NCI-H2227 treated with DMSO at 0.1 percent for 48 hours (cell line): ENCODE data around the gene WIZ.
"Not testable (repeated sequence)": the region's sequence is repeated elsewhere in the genome, so short reads cannot be mapped to it uniquely, and the experiment has no call there.

Source experiments
- DNase-seq: peaks from one replicate; lab custom pipeline; 2025; lab: John Stamatoyannopoulos, UW

Gene WIZ, protein sequence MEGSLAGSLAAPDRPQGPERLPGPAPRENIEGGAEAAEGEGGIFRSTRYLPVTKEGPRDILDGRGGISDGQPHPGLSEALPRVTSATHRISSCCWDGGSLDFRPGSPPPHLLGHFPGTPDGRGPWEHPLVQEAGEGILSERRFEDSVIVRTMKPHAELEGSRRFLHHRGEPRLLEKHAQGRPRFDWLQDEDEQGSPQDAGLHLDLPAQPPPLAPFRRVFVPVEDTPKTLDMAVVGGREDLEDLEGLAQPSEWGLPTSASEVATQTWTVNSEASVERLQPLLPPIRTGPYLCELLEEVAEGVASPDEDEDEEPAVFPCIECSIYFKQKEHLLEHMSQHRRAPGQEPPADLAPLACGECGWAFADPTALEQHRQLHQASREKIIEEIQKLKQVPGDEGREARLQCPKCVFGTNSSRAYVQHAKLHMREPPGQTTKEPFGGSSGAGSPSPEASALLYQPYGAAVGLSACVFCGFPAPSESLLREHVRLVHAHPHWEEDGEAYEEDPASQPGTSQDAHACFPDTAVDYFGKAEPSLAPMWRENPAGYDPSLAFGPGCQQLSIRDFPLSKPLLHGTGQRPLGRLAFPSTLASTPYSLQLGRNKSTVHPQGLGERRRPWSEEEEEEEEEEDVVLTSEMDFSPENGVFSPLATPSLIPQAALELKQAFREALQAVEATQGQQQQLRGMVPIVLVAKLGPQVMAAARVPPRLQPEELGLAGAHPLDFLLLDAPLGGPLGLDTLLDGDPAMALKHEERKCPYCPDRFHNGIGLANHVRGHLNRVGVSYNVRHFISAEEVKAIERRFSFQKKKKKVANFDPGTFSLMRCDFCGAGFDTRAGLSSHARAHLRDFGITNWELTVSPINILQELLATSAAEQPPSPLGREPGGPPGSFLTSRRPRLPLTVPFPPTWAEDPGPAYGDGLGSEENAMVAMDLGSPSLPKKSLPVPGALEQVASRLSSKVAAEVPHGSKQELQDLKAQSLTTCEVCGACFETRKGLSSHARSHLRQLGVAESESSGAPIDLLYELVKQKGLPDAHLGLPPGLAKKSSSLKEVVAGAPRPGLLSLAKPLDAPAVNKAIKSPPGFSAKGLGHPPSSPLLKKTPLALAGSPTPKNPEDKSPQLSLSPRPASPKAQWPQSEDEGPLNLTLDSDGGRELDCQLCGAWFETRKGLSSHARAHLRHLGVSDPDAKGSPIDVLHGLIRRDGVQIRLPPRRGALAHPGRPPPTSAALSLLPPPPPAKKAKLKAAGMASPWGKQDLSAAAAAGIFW (N-terminal part only)

DNA sequence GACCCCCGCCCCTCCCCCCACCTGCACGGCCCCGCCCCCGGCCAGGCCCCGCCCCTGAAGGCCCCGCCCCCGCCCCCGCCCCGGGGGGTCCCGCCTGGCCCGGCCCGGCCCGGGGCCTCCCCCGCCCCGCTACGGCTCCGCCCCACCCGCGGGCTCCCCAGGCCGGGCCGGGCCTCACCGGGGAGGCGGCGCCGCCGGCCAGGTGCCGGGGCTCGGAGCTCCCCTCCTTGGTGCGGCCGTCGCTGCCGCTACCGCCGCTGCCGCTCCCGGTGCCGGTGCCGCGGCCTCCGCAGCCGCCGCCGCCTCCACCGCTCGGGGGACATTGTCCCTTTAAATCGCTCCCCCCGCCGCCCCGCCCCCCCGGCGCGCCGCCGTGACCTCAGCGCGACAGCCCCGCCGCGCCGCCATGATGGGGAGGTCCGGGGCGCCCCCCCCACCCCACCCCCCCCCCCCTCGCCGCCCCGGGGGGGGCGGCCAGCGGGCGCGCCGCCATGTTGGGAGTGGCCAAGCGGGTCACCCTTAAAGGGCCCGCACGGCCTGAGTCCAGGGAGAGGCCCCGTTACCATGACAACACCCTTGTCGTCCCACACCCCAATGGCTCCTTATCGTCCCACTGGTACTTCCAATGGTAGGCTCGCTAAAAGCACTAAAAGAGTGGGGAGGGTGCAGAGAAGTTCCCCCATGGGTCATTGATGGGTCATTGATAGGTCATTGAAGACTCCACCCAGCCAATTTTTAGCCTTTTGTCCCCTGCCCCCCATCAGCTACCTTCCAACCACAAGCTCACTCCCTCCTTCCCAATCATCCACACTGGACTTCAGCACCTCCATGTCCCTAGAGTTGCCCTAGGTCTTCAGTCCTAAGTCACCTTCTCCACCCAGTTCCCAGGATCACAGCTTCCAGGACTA is at the start of gene WIZ:
Gene WIZ, minus strand, starts transcription at position 337 of the 908 bp plus-strand sequence. CDS start 1,649 bp downstream, outside the sequence.
- DNase-seq: peak; percentile 14

DNA sequence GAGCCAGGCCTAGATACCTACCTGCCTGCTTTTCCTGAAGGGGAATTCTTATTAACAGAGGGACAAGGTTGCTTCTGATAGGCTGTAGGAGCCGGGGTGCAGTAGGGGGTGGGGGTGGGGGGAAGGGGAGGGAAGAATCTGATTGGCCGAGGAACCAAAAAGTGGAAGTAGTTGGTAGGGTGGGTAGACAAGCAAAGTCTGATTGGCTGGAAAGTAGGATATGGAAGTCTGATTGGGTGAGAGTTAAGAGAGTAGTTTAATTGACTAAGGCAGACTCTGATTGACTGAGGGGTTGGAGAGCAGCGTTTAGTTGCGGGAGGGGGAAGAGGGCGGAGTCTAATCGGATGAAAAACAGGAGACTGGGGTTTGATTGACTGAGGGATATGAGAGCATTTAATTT is 49.2 kb upstream of the WIZ start:
- DNase-seq: no peak

DNA sequence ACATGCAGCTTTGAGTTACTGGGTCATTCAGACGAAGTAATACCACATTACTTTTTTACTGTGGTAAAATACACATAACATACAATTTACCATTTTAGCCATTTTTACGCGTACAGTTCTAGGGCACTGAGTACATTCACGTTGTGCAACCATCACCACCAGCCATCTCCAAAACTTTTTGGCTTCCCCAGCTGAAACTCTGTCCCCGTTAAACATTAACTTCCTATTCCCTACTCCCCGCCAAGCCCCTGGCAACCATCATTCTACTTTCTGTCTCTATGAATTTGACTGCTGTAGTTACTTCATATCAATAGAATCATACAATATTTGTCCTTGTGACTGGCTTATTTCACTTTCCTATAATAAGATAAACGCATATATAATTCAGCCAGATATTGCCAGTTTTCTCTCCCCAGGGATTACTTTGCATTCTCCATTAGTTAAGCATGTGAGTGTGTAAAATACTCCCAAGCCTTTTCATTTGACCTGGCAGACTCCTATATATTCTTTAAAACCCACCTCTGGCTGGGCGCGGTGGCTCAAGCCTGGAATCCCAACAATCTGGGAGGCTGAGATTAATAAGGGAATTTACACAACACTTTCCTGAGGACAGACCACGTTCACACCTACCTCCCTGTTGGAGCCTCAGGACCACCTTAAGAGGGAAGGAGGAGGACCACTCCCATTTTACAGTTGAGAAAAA is 48.6 kb upstream of the WIZ start:
- DNase-seq: no peak

DNA sequence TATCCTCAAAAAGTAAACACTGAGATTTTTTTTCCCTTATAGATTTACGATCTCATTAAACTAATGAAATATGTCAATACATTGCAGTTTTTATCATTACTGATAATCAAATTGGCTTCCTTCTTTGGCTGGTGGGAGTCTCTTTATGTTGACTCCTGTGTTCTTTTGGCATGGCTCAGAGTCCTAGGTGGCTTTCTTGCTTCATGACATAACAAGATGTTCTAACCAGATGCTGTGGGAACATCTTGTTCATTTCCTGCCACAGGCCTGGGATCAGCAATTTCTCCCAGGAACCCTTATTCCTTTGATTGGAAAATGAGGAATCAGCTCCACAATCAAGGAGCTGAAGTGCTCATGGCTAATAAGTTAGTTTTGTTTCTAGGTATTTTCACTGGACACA is 45.4 kb upstream of the WIZ start:
- DNase-seq: no peak

DNA sequence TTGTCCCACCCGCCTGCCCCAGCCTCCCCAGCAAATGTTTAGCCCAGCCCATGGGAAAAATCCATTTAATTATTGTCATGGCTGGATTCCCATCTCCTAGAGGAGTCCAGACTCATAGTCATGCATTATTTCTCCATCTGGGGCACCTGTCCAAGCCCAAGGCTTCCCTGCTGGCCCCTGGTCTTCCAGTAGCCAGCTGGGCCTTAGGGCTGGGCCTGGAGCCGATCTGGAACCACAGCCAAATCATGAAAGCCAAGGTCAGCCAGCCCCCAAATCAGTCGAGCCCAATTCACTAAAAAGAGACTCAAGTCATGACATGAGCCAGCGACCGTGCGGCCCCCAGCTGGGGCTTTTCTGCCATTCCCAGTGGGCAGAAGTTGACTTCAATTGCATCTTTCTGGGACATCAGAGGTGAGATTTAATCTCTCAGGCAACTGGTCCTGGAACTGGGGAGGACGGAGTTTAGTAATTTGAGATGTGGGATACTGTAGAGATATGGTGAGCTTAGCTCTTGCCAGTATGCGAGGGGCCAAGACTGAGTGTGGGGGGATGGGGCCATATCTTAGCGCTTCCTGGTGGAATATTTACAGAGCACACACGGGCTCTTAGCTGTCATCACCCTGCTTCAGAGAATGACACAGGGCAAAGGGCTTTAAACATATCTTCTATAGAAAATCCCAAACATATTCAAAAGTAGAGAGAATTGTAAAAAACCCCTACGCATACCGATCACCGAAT is 38.9 kb upstream of the WIZ start:
- DNase-seq: no peak

DNA sequence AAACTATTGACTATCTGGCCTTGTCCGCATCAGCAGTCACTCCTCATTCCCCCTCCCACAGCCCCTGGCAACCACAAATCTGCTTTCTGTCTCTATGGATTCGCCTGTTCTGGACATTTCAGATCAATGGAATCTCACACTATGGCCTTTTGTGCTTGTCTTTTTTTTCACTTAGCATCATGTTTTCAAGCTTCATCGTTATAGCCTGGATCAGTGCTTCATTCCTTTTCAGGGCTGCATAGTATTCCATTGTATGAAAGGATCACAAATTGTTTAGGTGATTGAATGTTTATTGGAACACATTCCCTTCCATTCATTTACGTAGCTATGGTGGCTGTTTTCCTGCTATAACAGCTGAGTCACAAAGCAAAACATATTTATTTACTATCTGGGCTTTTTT is 37.3 kb upstream of the WIZ start:
- no peak for DNase-seq

DNA sequence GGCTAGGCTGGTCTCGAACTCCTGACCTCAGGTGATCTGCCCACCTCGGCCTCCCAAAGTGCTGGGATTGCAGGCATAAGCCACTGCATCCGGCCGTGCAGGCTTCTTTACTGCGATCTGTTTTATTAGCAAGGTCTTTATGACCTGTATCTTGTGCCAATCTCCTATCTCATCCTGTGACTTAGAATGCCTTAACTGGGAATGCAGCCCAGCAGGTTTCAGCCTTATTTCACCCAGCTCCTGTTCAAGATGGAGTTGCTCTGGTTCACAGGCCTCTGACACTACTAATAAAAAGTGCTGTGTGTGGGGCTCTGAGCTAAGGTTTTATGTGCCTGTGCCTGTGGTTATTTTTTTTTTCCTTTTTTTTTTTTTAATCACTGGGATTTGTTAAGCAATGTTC is 36.0 kb upstream of the WIZ start:
- not testable (repeated sequence) for DNase-seq

DNA sequence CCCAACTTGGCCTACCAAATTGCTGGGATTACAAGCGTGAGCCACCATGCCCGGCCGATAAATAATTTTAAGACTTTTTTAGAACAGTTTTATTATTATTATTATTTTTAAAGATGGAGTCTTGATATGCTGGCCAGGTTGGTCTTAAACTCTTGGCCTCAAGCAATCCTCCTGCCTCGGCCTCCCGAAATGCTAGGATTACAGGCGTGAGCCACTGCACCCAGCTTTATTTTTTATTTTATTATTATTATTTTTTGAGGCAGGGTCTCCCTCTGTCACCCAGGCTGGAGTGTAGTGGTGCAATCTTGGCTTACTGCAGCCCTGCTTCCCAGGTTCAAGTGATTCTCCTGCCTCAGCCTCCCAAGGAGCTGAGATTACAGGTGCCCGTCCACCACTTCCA is 31.2 kb upstream of the WIZ start:
- not testable (repeated sequence) for DNase-seq

DNA sequence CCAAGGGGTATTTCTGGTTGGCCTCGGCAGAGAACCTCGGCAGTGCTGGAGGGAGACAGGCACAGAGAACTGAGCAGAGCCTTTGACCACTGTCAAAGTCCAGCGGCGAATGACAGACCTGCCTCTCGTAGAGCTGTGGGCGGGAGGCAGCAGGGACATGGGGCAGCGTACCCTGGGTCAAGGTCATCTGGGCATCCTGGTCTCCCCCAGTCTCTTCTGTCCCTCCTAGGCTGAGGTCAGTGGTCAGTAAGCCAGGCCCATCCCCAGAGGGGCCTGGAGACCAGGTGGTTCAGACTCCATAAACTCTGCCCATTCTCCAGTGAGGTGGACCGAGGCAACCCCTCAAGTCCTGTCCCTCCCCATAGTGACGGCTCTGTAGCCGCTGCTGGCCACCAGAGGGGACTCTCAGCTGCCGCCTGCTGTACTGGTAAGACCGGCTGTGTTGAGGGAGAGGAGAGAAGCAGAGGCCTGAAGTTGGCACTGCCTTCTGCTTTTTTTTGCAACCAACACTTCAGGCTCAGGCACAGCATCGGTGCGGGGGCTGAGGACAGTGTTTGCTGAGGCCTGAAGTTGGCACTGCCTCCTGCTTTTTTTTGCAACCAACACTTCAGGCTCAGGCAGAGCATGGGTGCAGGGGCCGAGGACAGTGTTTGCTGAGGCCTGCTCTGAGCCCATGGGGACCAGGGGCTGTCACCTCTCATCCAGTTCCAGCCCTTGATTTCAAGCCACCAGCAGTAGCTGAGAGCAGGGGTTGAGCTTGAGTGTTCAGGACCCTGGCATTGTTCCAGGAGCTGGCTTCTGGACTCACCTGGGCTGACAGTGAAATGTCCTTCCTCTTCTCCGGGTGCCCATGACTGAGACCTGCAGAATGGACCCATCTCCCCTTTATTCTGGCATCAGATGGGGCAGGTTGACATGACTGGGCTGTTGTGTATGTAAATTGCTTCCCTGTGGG is 29.9 kb upstream of the WIZ start, which contains the start of gene PGLYRP2:
Gene PGLYRP2, minus strand, starts transcription at position 111 of the 955 bp plus-strand sequence. CDS start 130 bp downstream, outside the sequence.
- no peak for DNase-seq

DNA sequence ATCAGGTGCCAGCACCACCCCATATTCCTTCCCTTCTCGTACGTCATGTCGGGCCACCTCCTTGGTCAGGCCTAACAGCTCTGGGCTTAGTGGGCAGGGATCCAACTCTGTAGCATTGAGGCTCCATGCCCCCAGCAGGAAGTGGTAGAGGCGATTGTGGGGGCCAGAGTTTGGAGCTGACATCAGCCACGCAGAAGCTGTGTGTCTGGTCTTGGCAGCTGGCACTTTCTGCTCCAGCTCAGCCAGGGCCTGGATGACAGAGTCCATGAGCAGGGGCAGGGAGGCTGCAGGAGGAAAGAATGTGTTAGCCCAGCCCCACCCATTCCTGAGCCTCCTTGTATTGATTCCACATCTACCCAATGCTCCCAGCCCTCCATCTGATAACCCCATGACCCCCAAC is 26.6 kb upstream of the WIZ start:
- no peak for DNase-seq

DNA sequence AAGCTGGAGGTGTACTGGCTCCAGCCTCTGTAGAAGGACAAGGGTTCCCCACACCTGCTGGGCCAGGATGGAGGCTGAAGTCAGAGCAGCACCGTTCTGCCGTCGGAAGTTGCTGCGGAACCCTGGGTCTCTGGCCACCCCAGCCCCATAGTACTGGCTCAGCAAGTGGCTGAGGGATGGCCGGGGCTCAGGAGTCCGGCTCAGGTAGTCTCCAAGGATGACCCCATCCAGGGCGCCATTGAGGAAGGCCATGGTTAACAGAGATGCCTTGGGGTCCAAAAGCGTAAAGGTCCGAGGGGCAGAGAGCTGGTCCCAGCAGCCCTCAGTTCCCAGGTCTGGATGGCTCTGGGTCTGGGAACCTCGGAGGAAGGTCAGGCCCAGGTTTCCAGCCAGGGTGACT is 25.9 kb upstream of the WIZ start:
- DNase-seq: no peak

DNA sequence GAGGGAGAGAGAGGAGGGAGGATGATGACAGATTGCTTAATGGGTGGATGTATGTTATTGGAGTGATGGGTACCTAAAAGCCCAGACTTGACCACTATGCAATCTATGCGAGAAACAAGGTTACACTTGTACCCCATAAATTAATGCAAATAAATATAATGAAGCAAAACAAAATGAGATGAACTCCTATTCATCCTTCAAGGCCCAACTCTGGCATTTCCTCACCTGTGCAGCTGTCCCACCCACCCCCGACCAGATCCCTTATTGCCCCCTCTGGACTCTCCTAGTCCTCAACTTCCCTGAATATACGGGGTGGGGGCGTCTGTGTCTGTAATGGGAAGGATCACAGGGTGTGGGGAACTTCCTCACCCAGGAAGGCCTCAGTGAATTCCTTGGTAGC is 25.4 kb upstream of the WIZ start:
- DNase-seq: no peak

DNA sequence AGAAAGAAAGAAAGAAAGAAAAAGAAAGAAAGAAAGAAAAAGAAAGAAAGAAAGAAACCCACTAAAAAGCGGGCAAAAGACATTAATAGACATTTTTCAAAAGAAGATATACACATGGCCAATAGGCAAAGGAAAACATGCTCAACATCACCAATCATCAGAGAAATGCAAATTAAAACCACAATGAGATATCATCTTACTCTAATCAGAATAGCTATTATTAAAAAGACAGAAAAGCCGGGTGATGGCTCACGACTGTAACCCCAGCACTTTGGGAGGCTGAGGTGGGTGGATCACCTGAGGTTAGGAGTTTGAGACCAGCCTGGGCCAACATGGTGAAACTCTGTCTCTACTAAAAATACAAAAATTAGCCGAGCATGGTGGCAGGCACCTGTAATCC is 24.1 kb upstream of the WIZ start:
- not testable (repeated sequence) for DNase-seq

DNA sequence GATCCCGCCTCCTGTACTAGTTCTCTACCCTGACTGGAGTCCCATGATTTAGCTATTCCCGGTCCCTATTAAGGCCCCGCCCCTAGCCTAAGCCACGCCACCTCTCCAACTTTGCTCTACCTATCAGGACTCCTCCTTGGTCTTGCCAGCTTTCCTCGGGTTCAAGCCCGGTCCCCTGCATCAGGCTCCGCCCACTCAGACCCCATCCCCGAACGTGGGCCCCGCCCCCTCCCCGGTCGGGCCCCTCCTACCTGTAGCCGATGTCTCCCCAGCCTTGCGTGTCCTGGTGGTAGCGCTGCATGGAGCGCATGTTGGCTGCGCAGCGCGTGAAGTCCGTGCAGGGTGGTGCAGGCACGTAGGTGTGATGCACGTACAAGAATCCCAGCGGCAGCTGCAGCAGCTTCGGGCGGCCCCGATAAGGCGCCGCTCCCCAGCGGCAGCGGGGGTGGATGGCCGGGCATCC is 21.9 kb upstream of the WIZ start:
- no peak for DNase-seq

DNA sequence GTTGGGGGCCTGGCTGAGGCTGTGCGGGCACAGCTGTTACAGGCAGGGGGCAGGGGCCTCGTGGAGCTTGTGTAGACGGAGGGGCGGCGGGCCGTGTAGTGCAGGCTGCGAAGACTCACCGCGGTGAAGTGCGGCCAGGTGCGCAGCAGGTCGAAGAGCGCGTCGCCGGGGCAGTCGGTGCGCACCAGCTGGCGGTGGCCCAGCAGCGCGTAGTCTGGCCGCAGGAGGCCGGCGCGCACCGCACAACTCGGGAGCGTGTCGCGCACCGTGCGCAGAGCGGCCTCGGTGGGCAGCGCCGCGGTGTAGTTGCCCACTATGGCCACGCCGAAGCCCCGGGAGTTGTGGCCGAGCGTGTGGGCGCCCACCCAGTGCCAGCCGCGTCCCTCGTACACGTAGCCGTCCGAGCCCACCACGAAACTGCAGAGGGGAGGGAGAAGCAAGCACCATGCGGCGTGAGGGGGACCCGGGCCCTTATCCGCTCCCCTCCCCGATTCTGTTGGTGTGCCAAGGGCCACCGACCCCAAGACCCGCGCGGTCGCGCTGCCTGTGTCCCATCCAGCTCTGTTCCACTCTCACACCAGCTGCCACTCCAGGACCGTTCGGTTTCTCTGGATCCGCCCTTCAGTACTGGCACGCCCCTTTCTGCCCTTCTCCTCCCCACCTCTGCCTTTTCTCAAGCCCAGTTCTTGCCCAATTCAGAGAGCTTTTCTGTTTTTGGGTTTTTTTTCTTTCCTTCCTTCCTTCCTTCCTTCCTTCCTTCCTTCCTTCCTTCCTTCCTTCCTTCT is 19.9 kb upstream of the WIZ start:
- DNase-seq: no peak

DNA sequence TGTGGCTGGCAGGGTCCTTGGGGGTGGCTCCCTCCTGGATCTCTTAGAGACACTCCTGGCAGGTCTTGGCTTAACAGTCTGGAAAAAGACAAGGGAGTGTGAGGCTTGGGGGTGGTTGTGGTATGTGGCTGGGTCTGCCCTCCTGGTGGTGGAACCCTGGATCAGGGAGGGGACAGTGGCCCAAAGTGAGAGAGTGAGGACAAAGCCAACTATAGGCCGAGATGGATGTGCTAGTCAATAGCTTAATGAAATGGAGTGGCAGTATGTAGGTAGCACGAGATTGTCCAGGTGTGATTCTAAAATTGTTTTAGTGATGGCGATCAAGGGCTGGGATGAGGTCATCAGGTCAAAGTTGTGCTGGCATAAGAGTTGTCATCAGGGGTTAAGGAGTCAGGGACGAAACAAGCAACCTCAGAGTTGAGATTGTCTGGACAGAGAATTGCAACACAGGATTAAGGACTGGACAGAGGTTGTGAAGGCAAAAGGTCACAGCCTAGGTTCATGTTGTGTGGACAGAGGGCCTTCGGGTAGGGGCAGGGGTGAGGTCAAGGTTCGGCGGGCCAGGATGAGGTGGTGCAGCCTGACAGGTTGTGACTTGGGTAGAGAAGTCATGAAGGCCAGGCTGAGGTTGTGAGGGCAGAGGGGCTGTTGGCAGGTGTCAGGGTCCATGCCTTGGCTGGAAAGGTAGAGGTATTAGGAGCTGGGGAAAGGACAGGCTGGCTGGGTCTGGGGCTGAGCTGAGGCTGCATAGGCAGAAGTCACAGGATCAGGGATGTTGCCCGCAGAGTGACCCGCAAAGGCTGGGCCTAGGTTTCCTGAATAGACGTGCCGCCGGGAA is 19.1 kb upstream of the WIZ start:
- DNase-seq: no peak

DNA sequence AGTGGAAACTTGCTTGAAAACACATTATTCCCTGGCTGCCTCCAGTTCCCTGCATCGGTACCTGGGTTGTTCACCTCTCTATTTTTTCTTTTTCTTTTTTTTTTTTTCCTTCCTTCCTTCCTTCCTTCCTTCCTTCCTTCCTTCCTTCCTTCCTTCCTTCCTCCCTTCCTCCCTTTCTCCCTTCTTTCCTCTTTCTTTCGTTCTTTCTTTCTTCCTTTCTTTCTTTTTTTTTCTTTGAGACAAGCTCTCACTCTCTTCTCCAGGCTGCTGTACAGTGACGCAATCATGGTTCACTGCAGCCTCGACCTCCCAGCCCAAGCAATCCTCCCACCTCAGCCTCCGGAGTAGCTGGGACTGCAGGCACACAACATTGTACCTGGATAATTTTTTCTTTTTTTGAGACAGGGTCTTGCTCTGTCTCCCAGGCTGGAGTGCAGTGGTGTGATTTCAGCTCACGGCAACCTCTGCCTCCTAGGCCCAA is 18.0 kb upstream of the WIZ start:
- no peak for DNase-seq
